Measurements from ENCODE around the gene RGCC. TPM values are rescaled to one million over a fixed set of nuclear protein-coding genes. Genes with fewer than 3 reads are reported as not detected.

Gene RGCC
- total RNA-seq, 1 experiment from 2014 or later = not detected

DNA sequence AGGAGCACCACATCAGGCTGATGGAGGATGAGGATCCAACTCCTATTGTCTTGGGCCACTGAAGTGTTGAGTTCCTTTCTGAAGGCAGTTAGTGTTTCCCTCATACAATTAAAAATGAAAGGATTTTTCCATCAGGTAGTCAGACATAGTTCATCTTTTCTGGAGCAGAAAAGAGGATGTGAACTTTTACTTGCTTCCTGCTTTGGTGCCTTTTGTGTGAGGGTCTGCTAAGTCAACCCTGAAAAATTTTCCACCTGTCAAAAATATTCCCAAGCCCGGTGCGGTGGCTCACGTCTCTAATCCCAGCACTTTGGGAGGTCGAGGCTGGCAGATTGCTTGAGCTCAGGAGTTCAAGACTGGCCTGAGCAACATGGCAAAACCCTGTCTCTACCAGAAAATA, 43.9 kb downstream of the RGCC start:
- H4K91ac ChIP-seq (ENCODE audit: insufficient read length, low read depth, low read length) = no peak overlapping the region
- H4K8ac ChIP-seq (replicated peaks; ENCODE audit: insufficient read length, low read depth, low read length) = no peak overlapping the region
- H3K4me1 ChIP-seq (ENCODE audit: insufficient read depth, low read length) = no peaks in the 10 kb centered on the region
- no peak overlapping the region for H4K5ac ChIP-seq (ENCODE audit: insufficient read length, low read depth, low read length)
- no peak overlapping the region for H3K4me2 ChIP-seq (ENCODE audit: insufficient read depth, insufficient read length, low read length)
- no peak overlapping the region for H2BK12ac ChIP-seq (ENCODE audit: insufficient read length, low read depth, low read length)
- no peaks in the 10 kb centered on the region for H3K4me1 Mint-ChIP-seq
- no peak overlapping the region for H3K9ac ChIP-seq (ENCODE audit: extremely low read depth, insufficient read length, low read length)
- no peaks in the 10 kb centered on the region for H3K79me1 ChIP-seq (ENCODE audit: insufficient read depth, low read depth, low read length, poor library complexity, severe bottlenecking)
- no peaks in the 10 kb centered on the region for H3K23me2 ChIP-seq (ENCODE audit: insufficient read length, low read depth, low read length, poor library complexity, severe bottlenecking)
- peaks cover 2 to 6% of the 10 kb centered on the region in 2 experiments; a peak in 4 of 5 replicates for H3K9me3 Mint-ChIP-seq
- H3K27me3 ChIP-seq (ENCODE audit: insufficient read depth, low read length) = no peaks in the 10 kb centered on the region
- no peak overlapping the region for H2BK15ac ChIP-seq (ENCODE audit: low read depth, low read length)
- no peak overlapping the region for H2AK5ac ChIP-seq (ENCODE audit: insufficient read length, low read length)
- H3T11ph ChIP-seq (ENCODE audit: low read length) = no peak overlapping the region
- no CpG with 5 or more reads among the region's 4 CpGs for WGBS (ENCODE audit: extremely low coverage, insufficient read length, low lambda C conversion rate)
- no peak for DNase-seq
- H3K14ac ChIP-seq (ENCODE audit: insufficient read depth, low read length) = no peak overlapping the region
- H2BK120ac ChIP-seq (ENCODE audit: low read depth, low read length, poor library complexity, severe bottlenecking) = no peak overlapping the region
- no peak overlapping the region for H3K23ac ChIP-seq (ENCODE audit: insufficient read length, low read depth, low read length)
- no peak overlapping the region for H3K56ac ChIP-seq (ENCODE audit: insufficient read length, low read depth, low read length)
- H3K27me3 Mint-ChIP-seq (ENCODE audit: low read depth) = peaks cover 1% of the 10 kb centered on the region
- H3K27ac ChIP-seq (ENCODE audit: insufficient read length, low read depth, low read length) = no peak overlapping the region
- no peaks in the 10 kb centered on the region; a peak in 1 of 7 replicates for H3K36me3 Mint-ChIP-seq (ENCODE audit: insufficient read depth in 1 of 3, low read depth in 3 of 3)
- H3K27ac Mint-ChIP-seq = no peak overlapping the region
- no peaks in the 10 kb centered on the region for H3K9me3 ChIP-seq (ENCODE audit: control insufficient read depth, low read depth, low read length)
- no peak overlapping the region for H2BK5ac ChIP-seq (ENCODE audit: insufficient read length, low read length)
- H4K20me1 ChIP-seq (ENCODE audit: control insufficient read depth, insufficient read depth, insufficient read length) = no peaks in the 10 kb centered on the region
- no peak overlapping the region for H2AFZ ChIP-seq (ENCODE audit: low read length)
- no peaks in the 10 kb centered on the region for H3K79me2 ChIP-seq (ENCODE audit: insufficient read depth, low read length)
- no peak overlapping the region for H3K4ac ChIP-seq (ENCODE audit: low read depth, low read length)
- no peak overlapping the region for H3K18ac ChIP-seq (ENCODE audit: insufficient read length, low read depth, low read length)
- H2BK20ac ChIP-seq (ENCODE audit: low read depth, low read length, poor library complexity, severe bottlenecking) = no peak overlapping the region
- H3K4me3 Mint-ChIP-seq = no peak overlapping the region
- TF ChIP-seq, protein P1, sequence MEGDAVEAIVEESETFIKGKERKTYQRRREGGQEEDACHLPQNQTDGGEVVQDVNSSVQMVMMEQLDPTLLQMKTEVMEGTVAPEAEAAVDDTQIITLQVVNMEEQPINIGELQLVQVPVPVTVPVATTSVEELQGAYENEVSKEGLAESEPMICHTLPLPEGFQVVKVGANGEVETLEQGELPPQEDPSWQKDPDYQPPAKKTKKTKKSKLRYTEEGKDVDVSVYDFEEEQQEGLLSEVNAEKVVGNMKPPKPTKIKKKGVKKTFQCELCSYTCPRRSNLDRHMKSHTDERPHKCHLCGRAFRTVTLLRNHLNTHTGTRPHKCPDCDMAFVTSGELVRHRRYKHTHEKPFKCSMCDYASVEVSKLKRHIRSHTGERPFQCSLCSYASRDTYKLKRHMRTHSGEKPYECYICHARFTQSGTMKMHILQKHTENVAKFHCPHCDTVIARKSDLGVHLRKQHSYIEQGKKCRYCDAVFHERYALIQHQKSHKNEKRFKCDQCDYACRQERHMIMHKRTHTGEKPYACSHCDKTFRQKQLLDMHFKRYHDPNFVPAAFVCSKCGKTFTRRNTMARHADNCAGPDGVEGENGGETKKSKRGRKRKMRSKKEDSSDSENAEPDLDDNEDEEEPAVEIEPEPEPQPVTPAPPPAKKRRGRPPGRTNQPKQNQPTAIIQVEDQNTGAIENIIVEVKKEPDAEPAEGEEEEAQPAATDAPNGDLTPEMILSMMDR (conservative IDR thresholded peaks at IDR 0.05) = no peak

Measured in H9 (cell line).